PC-9 (cell line): ENCODE results near the gene MCF2L.

Experiments
- EZH2 ChIP-seq: fragments of 200-600 bp; sonication (generic); IDR thresholded peaks from 2 replicates; pipeline ENCODE4 v1.8.0; 2017; ENCODE audit warnings: antibody characterized with exemption, low read depth
- TF ChIP-seq, protein P1 (sequence below): fragments of 200-600 bp; sonication (generic); conservative IDR thresholded peaks from 2 replicates; pipeline ENCODE4 v1.6.1; 2017; ENCODE audit warnings: mixed run types, antibody characterized with exemption, mild to moderate bottlenecking, moderate library complexity

DNA sequence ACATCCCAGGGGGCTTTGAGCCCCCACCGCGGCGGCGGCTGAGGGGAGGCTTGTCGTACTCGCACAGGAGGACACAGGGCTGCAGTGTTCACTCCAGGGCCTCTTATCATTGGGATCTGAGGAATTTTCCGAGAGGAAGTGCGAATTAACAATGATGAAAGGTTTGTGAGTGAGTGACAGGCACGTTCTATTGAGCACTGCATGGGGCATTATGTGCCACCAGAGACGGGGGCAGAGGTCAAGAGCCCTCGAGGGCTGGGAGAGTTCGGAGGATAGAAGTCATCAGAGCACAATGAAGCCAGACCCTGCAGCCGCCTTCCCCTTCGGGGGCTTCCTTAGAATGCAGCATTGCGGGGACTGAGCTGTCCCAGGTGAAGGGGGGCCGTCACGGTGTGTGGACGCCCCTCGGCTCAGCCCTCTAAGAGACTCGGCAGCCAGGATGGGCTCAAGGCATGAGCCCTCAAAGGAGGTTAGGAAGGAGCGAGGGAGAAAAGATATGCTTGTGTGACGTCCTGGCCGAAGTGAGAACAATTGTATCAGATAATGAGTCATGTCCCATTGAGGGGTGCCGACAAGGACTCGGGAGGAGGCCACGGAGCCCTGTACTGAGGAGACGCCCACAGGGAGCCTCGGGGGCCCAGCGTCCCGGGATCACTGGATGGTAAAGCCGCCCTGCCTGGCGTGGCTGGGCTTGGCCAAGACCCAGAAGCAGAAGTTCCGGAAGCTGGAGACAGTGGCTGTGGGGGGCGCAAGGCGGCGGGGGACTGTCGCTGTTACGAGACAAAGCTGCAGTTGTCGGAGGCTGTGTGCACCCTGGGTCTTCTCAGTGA lies 53.9 kb downstream of the MCF2L start:
- TF ChIP-seq, protein P1, sequence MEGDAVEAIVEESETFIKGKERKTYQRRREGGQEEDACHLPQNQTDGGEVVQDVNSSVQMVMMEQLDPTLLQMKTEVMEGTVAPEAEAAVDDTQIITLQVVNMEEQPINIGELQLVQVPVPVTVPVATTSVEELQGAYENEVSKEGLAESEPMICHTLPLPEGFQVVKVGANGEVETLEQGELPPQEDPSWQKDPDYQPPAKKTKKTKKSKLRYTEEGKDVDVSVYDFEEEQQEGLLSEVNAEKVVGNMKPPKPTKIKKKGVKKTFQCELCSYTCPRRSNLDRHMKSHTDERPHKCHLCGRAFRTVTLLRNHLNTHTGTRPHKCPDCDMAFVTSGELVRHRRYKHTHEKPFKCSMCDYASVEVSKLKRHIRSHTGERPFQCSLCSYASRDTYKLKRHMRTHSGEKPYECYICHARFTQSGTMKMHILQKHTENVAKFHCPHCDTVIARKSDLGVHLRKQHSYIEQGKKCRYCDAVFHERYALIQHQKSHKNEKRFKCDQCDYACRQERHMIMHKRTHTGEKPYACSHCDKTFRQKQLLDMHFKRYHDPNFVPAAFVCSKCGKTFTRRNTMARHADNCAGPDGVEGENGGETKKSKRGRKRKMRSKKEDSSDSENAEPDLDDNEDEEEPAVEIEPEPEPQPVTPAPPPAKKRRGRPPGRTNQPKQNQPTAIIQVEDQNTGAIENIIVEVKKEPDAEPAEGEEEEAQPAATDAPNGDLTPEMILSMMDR: no peak
- no peak for TF ChIP-seq EZH2
